H9 (cell line): ENCODE data around the gene ADAD2. TPM values are rescaled to one million over a fixed set of nuclear protein-coding genes. Genes with fewer than 3 reads are reported as not detected.

Experiments used
- DNase-seq: peaks from one replicate; pipeline ENCODE4 v3.0.0-alpha.2; 2017
- H2AFZ ChIP-seq: one replicate; pipeline ENCODE4 v1.6.1; 2013; ENCODE audit warnings: mild to moderate bottlenecking, low read length, control low read depth, moderate library complexity
- H2AK5ac ChIP-seq: 2 replicates; pipeline ENCODE4 v1.6.1; 2013; ENCODE audit warnings: low read length, control low read depth, mixed read lengths; ENCODE audit not compliant: insufficient read length
- H2BK120ac ChIP-seq: one replicate; pipeline ENCODE4 v1.6.1; 2013; ENCODE audit warnings: low read depth, mild to moderate bottlenecking, low read length, control low read depth, inconsistent platforms; ENCODE audit not compliant: poor library complexity, severe bottlenecking
- H2BK12ac ChIP-seq: 2 replicates; pipeline ENCODE4 v1.6.1; 2013; ENCODE audit warnings: low read length, control low read depth, mixed read lengths, low read depth; ENCODE audit not compliant: insufficient read length
- H2BK15ac ChIP-seq: 2 replicates; pipeline ENCODE4 v1.6.1; 2013; ENCODE audit warnings: low read depth, low read length, control low read depth
- H2BK20ac ChIP-seq: one replicate; pipeline ENCODE4 v1.6.1; 2013; ENCODE audit warnings: low read depth, mild to moderate bottlenecking, low read length, control low read depth, inconsistent platforms; ENCODE audit not compliant: poor library complexity, severe bottlenecking
- H2BK5ac ChIP-seq: 2 replicates; pipeline ENCODE4 v1.6.1; 2013; ENCODE audit warnings: low read length, control low read depth, mixed read lengths; ENCODE audit not compliant: insufficient read length
- H3K14ac ChIP-seq: 2 replicates; pipeline ENCODE4 v1.6.1; 2013; ENCODE audit warnings: low read length, control low read depth; ENCODE audit not compliant: insufficient read depth
- H3K18ac ChIP-seq: 2 replicates; pipeline ENCODE4 v1.6.1; 2013; ENCODE audit warnings: low read depth, mild to moderate bottlenecking, mixed read lengths, low read length, control low read depth; ENCODE audit not compliant: insufficient read length
- H3K23ac ChIP-seq: 2 replicates; pipeline ENCODE4 v1.6.1; 2013; ENCODE audit warnings: low read length, control low read depth, mixed read lengths, low read depth; ENCODE audit not compliant: insufficient read length
- H3K23me2 ChIP-seq: 2 replicates; pipeline ENCODE4 v1.6.1; 2013; ENCODE audit warnings: low read depth, mild to moderate bottlenecking, mixed read lengths, low read length, control low read depth; ENCODE audit not compliant: insufficient read length, poor library complexity, severe bottlenecking
- H3K27ac ChIP-seq: 2 replicates; pipeline ENCODE4 v1.5.1; 2013; ENCODE audit warnings: low read length, control low read depth, mixed read lengths, low read depth; ENCODE audit not compliant: insufficient read length
- H3K27me3 ChIP-seq: 2 replicates; pipeline ENCODE4 v1.6.1; 2013; ENCODE audit warnings: low read length, control low read depth, inconsistent platforms; ENCODE audit not compliant: insufficient read depth
- H3K4ac ChIP-seq: 2 replicates; pipeline ENCODE4 v1.6.1; 2013; ENCODE audit warnings: low read depth, mild to moderate bottlenecking, control low read depth, inconsistent platforms, low read length, moderate library complexity
- H3K4me1 ChIP-seq: 2 replicates; pipeline ENCODE4 v1.6.1; 2013; ENCODE audit warnings: low read length, control low read depth, inconsistent platforms; ENCODE audit not compliant: insufficient read depth
- H3K4me2 ChIP-seq: 2 replicates; pipeline ENCODE4 v1.6.1; 2013; ENCODE audit warnings: low read length, control low read depth, mixed read lengths; ENCODE audit not compliant: insufficient read length, insufficient read depth
- H3K56ac ChIP-seq: 2 replicates; pipeline ENCODE4 v1.6.1; 2013; ENCODE audit warnings: low read depth, mild to moderate bottlenecking, mixed read lengths, low read length, control low read depth; ENCODE audit not compliant: insufficient read length
- H3K79me1 ChIP-seq: 2 replicates; pipeline ENCODE4 v1.6.1; 2013; ENCODE audit warnings: low read depth, mild to moderate bottlenecking, moderate library complexity, low read length, control low read depth, inconsistent platforms; ENCODE audit not compliant: insufficient read depth, poor library complexity, severe bottlenecking
- H3K79me2 ChIP-seq: 2 replicates; pipeline ENCODE4 v1.6.1; 2013; ENCODE audit warnings: low read length, control low read depth, inconsistent platforms; ENCODE audit not compliant: insufficient read depth
- H3K9ac ChIP-seq: 2 replicates; pipeline ENCODE4 v1.6.1; 2013; ENCODE audit warnings: low read length, control low read depth, mixed read lengths; ENCODE audit not compliant: insufficient read length; ENCODE audit errors: extremely low read depth
- H3K9me3 ChIP-seq: one replicate; pipeline ENCODE4 v1.6.1; 2013; ENCODE audit warnings: low read depth, low read length, inconsistent platforms; ENCODE audit not compliant: control insufficient read depth
- H3T11ph ChIP-seq: one replicate; pipeline ENCODE4 v1.6.1; 2013; ENCODE audit warnings: mild to moderate bottlenecking, low read length, control low read depth, inconsistent platforms
- H4K20me1 ChIP-seq: one replicate; pipeline ENCODE4 v1.6.1; 2013; ENCODE audit not compliant: control insufficient read depth, insufficient read length, insufficient read depth
- H4K5ac ChIP-seq: 2 replicates; pipeline ENCODE4 v1.6.1; 2013; ENCODE audit warnings: low read depth, mild to moderate bottlenecking, mixed read lengths, low read length, control low read depth; ENCODE audit not compliant: insufficient read length
- H4K8ac ChIP-seq: replicated peaks from 2 replicates; pipeline ENCODE4 v1.6.1; 2013; ENCODE audit warnings: low read length, control low read depth, mixed read lengths, low read depth; ENCODE audit not compliant: insufficient read length
- H4K91ac ChIP-seq: 2 replicates; pipeline ENCODE4 v1.6.1; 2013; ENCODE audit warnings: low read depth, mild to moderate bottlenecking, moderate library complexity, mixed read lengths, low read length, control low read depth; ENCODE audit not compliant: insufficient read length
- H3K27ac Mint-ChIP-seq, 3 experiments: 2 replicates in 2 of 3; 3 replicates in 1 of 3; pipeline ENCODE4 v1.8.0; 2020 to 2021; ENCODE audit warnings: mixed read lengths in 3 of 3, mild to moderate bottlenecking in 1 of 3, moderate library complexity in 1 of 3
- H3K27me3 Mint-ChIP-seq: 2 replicates; pipeline ENCODE4 v1.8.0; 2021; ENCODE audit warnings: low read depth, mild to moderate bottlenecking, moderate library complexity, mixed read lengths
- H3K36me3 Mint-ChIP-seq, 3 experiments: 2 replicates in 2 of 3; 3 replicates in 1 of 3; pipeline ENCODE4 v1.8.0; 2020 to 2021; ENCODE audit warnings: low read depth in 3 of 3, mixed read lengths in 3 of 3; ENCODE audit not compliant: insufficient read depth in 1 of 3
- H3K4me1 Mint-ChIP-seq, 2 experiments: 2 replicates each; pipeline ENCODE4 v1.8.0; 2020; ENCODE audit warnings: mixed read lengths in 2 of 2
- H3K4me3 Mint-ChIP-seq, 2 experiments: 2 replicates in 1 of 2; 3 replicates in 1 of 2; pipeline ENCODE4 v1.8.0; 2020 to 2021; ENCODE audit warnings: mild to moderate bottlenecking in 2 of 2, mixed read lengths in 2 of 2, moderate library complexity in 1 of 2
- H3K9me3 Mint-ChIP-seq, 2 experiments: 2 replicates in 1 of 2; 3 replicates in 1 of 2; pipeline ENCODE4 v1.8.0; 2020; ENCODE audit warnings: mild to moderate bottlenecking in 2 of 2, mixed read lengths in 2 of 2, moderate library complexity in 1 of 2
- CTCF ChIP-seq: fragments of 200-600 bp; sonication (generic); conservative IDR thresholded peaks from 3 replicates; pipeline ENCODE4 v1.8.0; 2021; ENCODE audit warnings: antibody characterized with exemption, mild to moderate bottlenecking
- WGBS: extraction: QIAGEN DNeasy Blood & Tissue Kit; methylation state at CpG from one replicate; pipeline ENCODE4 v1.1.7; 2013; ENCODE audit warnings: missing lambda C conversion rate, low lambda C conversion rate, mixed read lengths; ENCODE audit not compliant: insufficient read length; ENCODE audit errors: extremely low coverage; 5-methylcytosine and 5-hydroxymethylcytosine counted together
- total RNA-seq: library from RNA; stranded (reverse); gene quantifications from 2 replicates; pipeline ENCODE4 v1.2.1, GENCODE V29; 2021

The ADAD2 gene
- total RNA-seq, 1 experiment from 2014 or later = 1.0 TPM

GRCh38 chr16:84232060-84232459, 41.1 kb downstream of the ADAD2 start:
- Histone ChIP-seq H2BK20ac (no peak overlapping the region), H2BK15ac (no peak overlapping the region), H3K9me3 (no peaks in the 10 kb centered on the region), H2BK12ac (no peak overlapping the region), H2AK5ac (no peak overlapping the region), H3K18ac (no peak overlapping the region), H3K23me2 (no peaks in the 10 kb centered on the region), H3K79me1 (no peaks in the 10 kb centered on the region), H3K4ac (no peak overlapping the region), H3K14ac (no peak overlapping the region), H3K9ac (no peak overlapping the region), H4K91ac (no peak overlapping the region), H2AFZ (no peak overlapping the region), H4K20me1 (no peaks in the 10 kb centered on the region), H3K27me3 (no peaks in the 10 kb centered on the region), H3K56ac (no peak overlapping the region), H3T11ph (no peak overlapping the region), H3K4me1 (no peaks in the 10 kb centered on the region), H4K5ac (no peak overlapping the region), H2BK120ac (no peak overlapping the region), H3K27ac (no peak overlapping the region), H4K8ac (no peak overlapping the region), H3K23ac (no peak overlapping the region), H3K79me2 (no peaks in the 10 kb centered on the region), H3K4me2 (no peak overlapping the region), H2BK5ac (no peak overlapping the region)
- Mint-ChIP-seq H3K27me3 (peaks cover 6% of the 10 kb centered on the region), H3K9me3 (no peaks in the 10 kb centered on the region), H3K36me3 (no peaks in the 10 kb centered on the region), H3K4me1 (peaks cover 12 to 24% of the 10 kb centered on the region in 2 experiments), H3K27ac (no peak overlapping the region), H3K4me3 (no peak overlapping the region)
- no peak for DNase-seq
- no CpG with 5 or more reads among the region's 5 CpGs for WGBS
- no peak for TF ChIP-seq CTCF
